ENCODE measurements around the gene SLC9A2.

DNA sequence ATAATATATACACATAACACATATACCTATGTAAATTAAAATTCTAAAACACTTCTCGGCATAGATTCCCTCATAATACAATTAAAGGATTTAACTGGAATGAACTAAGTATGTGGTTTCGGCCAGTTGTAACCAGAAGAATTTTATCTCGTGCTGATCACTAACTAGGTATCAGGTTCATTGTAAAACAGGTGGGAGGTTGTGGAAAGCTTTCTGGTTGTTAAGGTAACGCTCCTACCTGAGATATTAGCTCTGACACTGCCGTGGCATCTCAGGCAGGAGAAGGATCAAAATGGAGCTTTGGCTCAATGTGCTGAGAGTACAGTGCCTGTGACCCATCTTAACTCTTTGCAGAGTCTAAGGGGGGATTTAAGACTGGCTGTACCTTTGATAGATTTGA lies 42.5 kb downstream of the SLC9A2 start:
- no peak for TF ChIP-seq EZH2 (IDR thresholded peaks at IDR 0.05)
- no peak for TF ChIP-seq POLR2AphosphoS5 (IDR thresholded peaks at IDR 0.05; ENCODE audit: borderline replicate concordance, low read depth, low read length)
- no peak for TF ChIP-seq FOXP2 (optimal IDR thresholded peaks at IDR 0.05; ENCODE audit: control extremely low read depth, extremely low read length, insufficient read depth)

All from SK-N-MC (cell line).